CD14-positive monocyte (primary cell): Measurements from ENCODE around the gene SEM1. TPM values are rescaled to one million over a fixed set of nuclear protein-coding genes. Genes with fewer than 3 reads are reported as not detected.
"Not testable (repeated sequence)": the region's sequence is repeated elsewhere in the genome, so short reads cannot be mapped to it uniquely, and the experiment has no call there.

Source experiments
- DNase-seq, 3 donors: peaks; one replicate each; pipeline ENCODE4 v3.0.0-alpha.2; 2011 to 2022
- H2AFZ ChIP-seq: 2 replicates; pipeline ENCODE4 v1.6.0; 2012; ENCODE audit warnings: mild to moderate bottlenecking, low read depth, low read length, inconsistent platforms; ENCODE audit not compliant: insufficient read depth, poor library complexity, severe bottlenecking
- H3K27ac ChIP-seq, 2 donors: 1 replicate in 1 of 2; 2 replicates in 1 of 2; pipeline ENCODE4 v1.5.1; 2012 to 2013; ENCODE audit warnings: low read length in 2 of 2, control low read depth in 1 of 2, inconsistent platforms in 1 of 2, low read depth in 1 of 2, mild to moderate bottlenecking in 1 of 2
- H3K27me3 ChIP-seq, 2 donors: one replicate each; pipeline versions ENCODE4 v1.6.0 to v1.6.1; 2011 to 2013; ENCODE audit warnings: low read length in 2 of 2; ENCODE audit not compliant: control insufficient read depth in 2 of 2, insufficient read depth in 2 of 2
- H3K36me3 ChIP-seq, 2 donors: replicated peaks in 1 of 2; 1 replicate in 1 of 2; 2 replicates in 1 of 2; pipeline versions ENCODE4 v1.5.1 to v1.6.1; 2012 to 2013; ENCODE audit warnings: low read length in 2 of 2, control low read depth in 1 of 2, inconsistent platforms in 1 of 2, mild to moderate bottlenecking in 1 of 2; ENCODE audit not compliant: insufficient read depth in 2 of 2, control insufficient read depth in 1 of 2
- H3K4me1 ChIP-seq, 2 donors: 1 replicate in 1 of 2; 2 replicates in 1 of 2; pipeline versions ENCODE4 v1.5.1 to v1.6.1; 2012 to 2013; ENCODE audit warnings: low read length in 2 of 2, control low read depth in 1 of 2, inconsistent platforms in 1 of 2, mild to moderate bottlenecking in 1 of 2, moderate library complexity in 1 of 2; ENCODE audit not compliant: insufficient read depth in 2 of 2, control insufficient read depth in 1 of 2
- H3K4me2 ChIP-seq: replicated peaks from 2 replicates; pipeline ENCODE3; 2012; ENCODE audit warnings: low read length, moderate library complexity, mild to moderate bottlenecking; ENCODE audit not compliant: poor library complexity, severe bottlenecking; ENCODE audit errors: extremely low read depth
- H3K4me3 ChIP-seq, 3 experiments: fragments of 200-600 bp in 1 of 3; sonication (generic) in 1 of 3; replicated peaks in 1 of 3; 1 replicate in 2 of 3; 2 replicates in 1 of 3; pipeline ENCODE4 v1.5.1; 2011 to 2013; ENCODE audit warnings: low read length in 3 of 3, mild to moderate bottlenecking in 3 of 3, control low read depth in 2 of 3, low read depth in 2 of 3, inconsistent platforms in 1 of 3, moderate library complexity in 1 of 3
- H3K79me2 ChIP-seq: 2 replicates; pipeline ENCODE4 v1.6.0; 2012; ENCODE audit warnings: mild to moderate bottlenecking, control low read depth, inconsistent platforms, low read length, moderate library complexity; ENCODE audit not compliant: insufficient read depth
- H3K9ac ChIP-seq: 2 replicates; pipeline ENCODE4 v1.6.0; 2017; ENCODE audit warnings: low read length, mild to moderate bottlenecking; ENCODE audit not compliant: insufficient read depth, poor library complexity, severe bottlenecking
- H3K9me3 ChIP-seq, 2 donors: replicated peaks in 1 of 2; 1 replicate in 1 of 2; 2 replicates in 1 of 2; pipeline versions ENCODE4 v1.5.1 to v1.6.1; 2012 to 2013; ENCODE audit warnings: low read length in 2 of 2, control low read depth in 1 of 2; ENCODE audit not compliant: control insufficient read depth in 1 of 2, insufficient read depth in 1 of 2
- H4K20me1 ChIP-seq: 2 replicates; pipeline ENCODE4 v1.6.0; 2012; ENCODE audit warnings: mild to moderate bottlenecking, low read length, control low read depth, moderate library complexity; ENCODE audit not compliant: insufficient read depth
- H3K27ac Mint-ChIP-seq, 7 donors: one replicate each; pipeline ENCODE4 v1.8.0; 2020; ENCODE audit warnings: mild to moderate bottlenecking in 7 of 7, mixed read lengths in 7 of 7, moderate library complexity in 6 of 7, inconsistent platforms in 2 of 7
- H3K27me3 Mint-ChIP-seq, 3 donors: one replicate each; pipeline ENCODE4 v1.8.0; 2021 to 2022; ENCODE audit warnings: low read depth in 3 of 3, mild to moderate bottlenecking in 3 of 3, mixed read lengths in 3 of 3, moderate library complexity in 3 of 3, inconsistent platforms in 1 of 3
- H3K36me3 Mint-ChIP-seq, 2 donors: one replicate each; pipeline ENCODE4 v1.8.0; 2020; ENCODE audit warnings: mixed read lengths in 2 of 2, inconsistent platforms in 1 of 2, mild to moderate bottlenecking in 1 of 2
- H3K4me1 Mint-ChIP-seq: one replicate; pipeline ENCODE4 v1.8.0; 2020; ENCODE audit warnings: mild to moderate bottlenecking, mixed read lengths
- H3K4me3 Mint-ChIP-seq, 2 donors: one replicate each; pipeline ENCODE4 v1.8.0; 2020; ENCODE audit warnings: mild to moderate bottlenecking in 2 of 2, mixed read lengths in 2 of 2, moderate library complexity in 1 of 2
- H3K9me3 Mint-ChIP-seq, 7 donors: one replicate each; pipeline ENCODE4 v1.8.0; 2020 to 2022; ENCODE audit warnings: mixed read lengths in 7 of 7, mild to moderate bottlenecking in 6 of 7, moderate library complexity in 6 of 7, inconsistent platforms in 2 of 7
- WGBS: methylation state at CpG from one replicate; pipeline ENCODE4 v1.1.5; 2013; ENCODE audit warnings: missing lambda C conversion rate; ENCODE audit not compliant: insufficient coverage; 5-methylcytosine and 5-hydroxymethylcytosine counted together
- intact Hi-C, 2 donors: fragments of 100-400 bp; cut with micrococcal nuclease; formaldehyde crosslinking; loops; one replicate each; pipeline versions ENCODE4 v1.15.0 to v1.15.1; 2023
- polyA plus RNA-seq, 3 donors: library from polyadenylated mRNA; depleted of rRNA in 1 of 3; unstranded in 2 of 3; stranded (reverse) in 1 of 3; fragments of 300-500 nt in 2 of 3; fragments of >200 nt in 1 of 3; fragmentation: Illumina TruSeq in 2 of 3; gene quantifications; 1 replicate in 2 of 3; 2 replicates in 1 of 3; pipeline ENCODE4 v1.2.3, GENCODE V29; 2012 to 2021
- TF ChIP-seq, protein P1 (sequence below): fragments of 200-600 bp; IDR thresholded peaks from one replicate; pipeline ENCODE4 v1.8.0; 2022; ENCODE audit warnings: antibody characterized with exemption, mild to moderate bottlenecking

Gene SEM1
- polyA plus RNA-seq, 3 donors = 8.0 to 117 (median 98.1) TPM

GRCh38 chr7:96647733-96648132, 61.9 kb downstream of the SEM1 start:
- no peak overlapping the region for H3K27ac Mint-ChIP-seq
- peaks cover 0 to 8% (median 3%) of the 10 kb centered on the region in 7 donors for H3K9me3 Mint-ChIP-seq
- WGBS = no CpG with 5 or more reads among the region's 3 CpGs
- Histone ChIP-seq H3K9me3 (no peaks in the 10 kb centered on the region), H3K79me2 (no peaks in the 10 kb centered on the region), H4K20me1 (no peaks in the 10 kb centered on the region), H3K4me3 (no peak overlapping the region), H3K36me3 (no peaks in the 10 kb centered on the region), H3K9ac (no peak overlapping the region), H2AFZ (no peak overlapping the region), H3K4me1 (no peaks in the 10 kb centered on the region), H3K27ac (no peak overlapping the region), H3K4me2 (no peak overlapping the region), H3K27me3 (no peaks in the 10 kb centered on the region)
- H3K4me1 Mint-ChIP-seq = no peaks in the 10 kb centered on the region
- peaks cover 0 to 8% (median 2%) of the 10 kb centered on the region in 3 donors for H3K27me3 Mint-ChIP-seq
- H3K36me3 Mint-ChIP-seq = no peaks in the 10 kb centered on the region
- TF ChIP-seq, protein P1, sequence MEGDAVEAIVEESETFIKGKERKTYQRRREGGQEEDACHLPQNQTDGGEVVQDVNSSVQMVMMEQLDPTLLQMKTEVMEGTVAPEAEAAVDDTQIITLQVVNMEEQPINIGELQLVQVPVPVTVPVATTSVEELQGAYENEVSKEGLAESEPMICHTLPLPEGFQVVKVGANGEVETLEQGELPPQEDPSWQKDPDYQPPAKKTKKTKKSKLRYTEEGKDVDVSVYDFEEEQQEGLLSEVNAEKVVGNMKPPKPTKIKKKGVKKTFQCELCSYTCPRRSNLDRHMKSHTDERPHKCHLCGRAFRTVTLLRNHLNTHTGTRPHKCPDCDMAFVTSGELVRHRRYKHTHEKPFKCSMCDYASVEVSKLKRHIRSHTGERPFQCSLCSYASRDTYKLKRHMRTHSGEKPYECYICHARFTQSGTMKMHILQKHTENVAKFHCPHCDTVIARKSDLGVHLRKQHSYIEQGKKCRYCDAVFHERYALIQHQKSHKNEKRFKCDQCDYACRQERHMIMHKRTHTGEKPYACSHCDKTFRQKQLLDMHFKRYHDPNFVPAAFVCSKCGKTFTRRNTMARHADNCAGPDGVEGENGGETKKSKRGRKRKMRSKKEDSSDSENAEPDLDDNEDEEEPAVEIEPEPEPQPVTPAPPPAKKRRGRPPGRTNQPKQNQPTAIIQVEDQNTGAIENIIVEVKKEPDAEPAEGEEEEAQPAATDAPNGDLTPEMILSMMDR = no peak
- intact Hi-C loops = no loop called here
- no peak overlapping the region for H3K4me3 Mint-ChIP-seq
- no peak for DNase-seq

DNA sequence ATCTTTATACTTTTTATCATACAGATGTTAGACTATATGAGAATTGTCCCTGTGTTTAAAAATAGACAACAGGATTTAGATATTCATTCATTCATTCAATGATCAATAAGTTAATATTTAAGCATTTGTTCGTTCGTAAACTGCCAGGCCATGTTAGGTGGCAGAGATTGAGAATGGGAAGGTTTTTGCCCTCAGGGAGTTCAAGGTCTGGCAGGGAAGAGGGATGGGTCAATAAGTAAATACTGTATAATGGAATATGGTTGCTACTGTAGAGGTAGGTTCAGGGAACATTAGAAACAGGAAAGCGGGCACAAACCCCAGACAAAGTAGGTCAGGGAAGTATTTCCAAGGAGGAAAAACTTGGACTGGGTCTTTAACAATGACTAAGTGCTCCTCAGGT, 64.6 kb downstream of the SEM1 start:
- Histone ChIP-seq H3K4me3 (no peak overlapping the region), H3K9ac (no peak overlapping the region), H3K9me3 (no peaks in the 10 kb centered on the region), H3K4me1 (no peaks in the 10 kb centered on the region), H3K27ac (no peak overlapping the region), H2AFZ (no peak overlapping the region), H3K27me3 (no peaks in the 10 kb centered on the region), H3K36me3 (no peaks in the 10 kb centered on the region), H4K20me1 (no peaks in the 10 kb centered on the region), H3K79me2 (no peaks in the 10 kb centered on the region), H3K4me2 (no peak overlapping the region)
- H3K4me3 Mint-ChIP-seq = no peak overlapping the region
- H3K36me3 Mint-ChIP-seq = no peaks in the 10 kb centered on the region
- TF ChIP-seq, protein P1 = no peak
- 100% methylated on average over 1 of the region's 3 CpGs for WGBS
- H3K27ac Mint-ChIP-seq = no peak overlapping the region
- no peak for DNase-seq
- no peaks in the 10 kb centered on the region for H3K4me1 Mint-ChIP-seq
- peaks cover 0 to 6% (median 3%) of the 10 kb centered on the region in 7 donors for H3K9me3 Mint-ChIP-seq
- peaks cover 0 to 8% (median 0%) of the 10 kb centered on the region in 3 donors for H3K27me3 Mint-ChIP-seq
- intact Hi-C loops = no loop called here

GRCh38 chr7:96643436-96643835, 66.2 kb downstream of the SEM1 start:
- H3K4me3 Mint-ChIP-seq, H3K36me3 ChIP-seq, H3K9ac ChIP-seq, H3K9me3 ChIP-seq, H3K4me1 Mint-ChIP-seq, H4K20me1 ChIP-seq, intact Hi-C loops, H3K27ac ChIP-seq, DNase-seq, H2AFZ ChIP-seq, H3K27me3 ChIP-seq, H3K4me1 ChIP-seq, H3K27me3 Mint-ChIP-seq, H3K4me3 ChIP-seq, H3K79me2 ChIP-seq, H3K9me3 Mint-ChIP-seq, H3K36me3 Mint-ChIP-seq, H3K4me2 ChIP-seq, H3K27ac Mint-ChIP-seq: not testable (repeated sequence)
- 92% methylated on average over 2 of the region's 4 CpGs for WGBS
